Measurements from ENCODE around the gene SMIM29.

GRCh38 chr6:34242252-34243130 lies 6.3 kb downstream of the SMIM29 start:
- no peak for TF ChIP-seq CTCF (IDR thresholded peaks at IDR 0.05; ENCODE audit: poor library complexity)
- no peak for TF ChIP-seq EZH2phosphoT487 (IDR thresholded peaks at IDR 0.05; ENCODE audit: low read depth, severe bottlenecking, unreplicated experiment)
